NCI-H146 treated with DMSO at 0.1 percent for 48 hours (cell line): ENCODE results near the gene CBX2.

Experiments
- DNase-seq: peaks from one replicate; lab custom pipeline; 2025; ENCODE audit not compliant: unreplicated experiment; lab: John Stamatoyannopoulos, UW

The CBX2 gene

GRCh38 chr17:79811011-79811867 is 33.3 kb downstream of the CBX2 start:
- peak; percentile 69 for DNase-seq

GRCh38 chr17:79811868-79812352 is 34.0 kb downstream of the CBX2 start:
- peak; percentile 59 for DNase-seq

GRCh38 chr17:79812353-79813258 is 34.7 kb downstream of the CBX2 start:
- no peak for DNase-seq

- peak; percentile 10 for DNase-seq
These were observed 35.6 kb downstream of the CBX2 start for GRCh38 chr17:79813297-79814126.

- DNase-seq: no peak
These were observed 36.4 kb downstream of the CBX2 start for GRCh38 chr17:79814127-79814973.

- DNase-seq: no peak
These were observed 37.3 kb downstream of the CBX2 start for GRCh38 chr17:79814974-79815835.

GRCh38 chr17:79815836-79816461 is 38.0 kb downstream of the CBX2 start:
- no peak for DNase-seq

- no peak for DNase-seq
These were observed 40.2 kb downstream of the CBX2 start for GRCh38 chr17:79818026-79818758.

GRCh38 chr17:79819085-79819484 is 41.1 kb downstream of the CBX2 start:
- DNase-seq: no peak

- no peak for DNase-seq
These were observed 41.8 kb downstream of the CBX2 start for GRCh38 chr17:79819534-79820276.

- no peak for DNase-seq
These were observed 43.0 kb downstream of the CBX2 start for GRCh38 chr17:79820959-79821330.

GRCh38 chr17:79821331-79822095 is 43.6 kb downstream of the CBX2 start:
- peak; percentile 34 for DNase-seq

- no peak for DNase-seq
These were observed 44.7 kb downstream of the CBX2 start for GRCh38 chr17:79822583-79823124.

- no peak for DNase-seq
These were observed 46.3 kb downstream of the CBX2 start for GRCh38 chr17:79824234-79824633.

GRCh38 chr17:79824893-79825579 is 47.1 kb downstream of the CBX2 start:
- DNase-seq: no peak

- DNase-seq: no peak
These were observed 47.6 kb downstream of the CBX2 start for GRCh38 chr17:79825580-79825921.
